Neural cell (in vitro differentiated cells): ENCODE data around the gene NREP. TPM values are rescaled to one million over a fixed set of nuclear protein-coding genes. Genes with fewer than 3 reads are reported as not detected.

Experiments
- H2AFZ ChIP-seq: fragments of 200-600, 300-800 bp; sonication (generic), shearing (Covaris generic); 2 replicates; pipeline ENCODE4 v1.6.0; 2014; ENCODE audit warnings: low read depth, mild to moderate bottlenecking, antibody characterized with exemption, low read length, moderate library complexity
- H3F3A ChIP-seq: fragments of 200-600 bp; shearing (Covaris generic); 2 replicates; pipeline ENCODE4 v1.6.1; 2016; ENCODE audit warnings: mild to moderate bottlenecking, moderate library complexity, mixed read lengths, antibody characterized with exemption, low read length; ENCODE audit not compliant: insufficient read depth, poor library complexity, severe bottlenecking
- H3K27ac ChIP-seq: fragments of 200-600, 300-800 bp; sonication (generic), shearing (Covaris generic); 2 replicates; pipeline ENCODE4 v1.5.1; 2014; ENCODE audit warnings: mild to moderate bottlenecking, low read length, moderate library complexity
- H3K27me3 ChIP-seq: fragments of 300-800, 200-600 bp; sonication (generic), shearing (Covaris generic); 2 replicates; pipeline ENCODE4 v1.6.0; 2014; ENCODE audit warnings: mild to moderate bottlenecking, low read depth, low read length, moderate library complexity; ENCODE audit not compliant: insufficient read depth
- H3K36me3 ChIP-seq: fragments of 300-800, 200-600 bp; sonication (generic), shearing (Covaris generic); 2 replicates; pipeline ENCODE4 v1.5.1; 2014; ENCODE audit warnings: mild to moderate bottlenecking, antibody characterized with exemption, low read length, moderate library complexity; ENCODE audit not compliant: insufficient read depth
- H3K4me2 ChIP-seq: fragments of 300-800, 200-600 bp; sonication (generic), shearing (Covaris generic); 2 replicates; pipeline ENCODE4 v1.6.0; 2014; ENCODE audit warnings: mild to moderate bottlenecking, low read length
- H3K4me3 ChIP-seq: fragments of 300-800, 200-600 bp; sonication (generic), shearing (Covaris generic); 2 replicates; pipeline ENCODE4 v1.5.1; 2014; ENCODE audit warnings: mild to moderate bottlenecking, low read length, moderate library complexity
- H3K79me2 ChIP-seq: fragments of 200-600 bp; shearing (Covaris generic); replicated peaks from 2 replicates; pipeline ENCODE4 v1.6.0; 2014; ENCODE audit warnings: mild to moderate bottlenecking, low read length, moderate library complexity; ENCODE audit not compliant: insufficient read depth
- H3K9ac ChIP-seq: fragments of 300-800, 200-600 bp; sonication (generic), shearing (Covaris generic); 2 replicates; pipeline ENCODE4 v1.6.1; 2016; ENCODE audit warnings: mild to moderate bottlenecking, low read length, mixed read lengths
- H3K9me2 ChIP-seq: fragments of 200-600 bp; shearing (Covaris generic); 2 replicates; pipeline ENCODE4 v1.6.1; 2016; ENCODE audit warnings: mild to moderate bottlenecking, low read length, mixed read lengths; ENCODE audit not compliant: insufficient read depth
- H3K9me3 ChIP-seq: fragments of 200-600, 300-800 bp; sonication (generic), shearing (Covaris generic); 2 replicates; pipeline ENCODE4 v1.6.1; 2016; ENCODE audit warnings: mild to moderate bottlenecking, mixed run types, low read length, moderate library complexity, mixed read lengths
- H4K20me1 ChIP-seq: fragments of 200-600 bp; shearing (Covaris generic); 2 replicates; pipeline ENCODE4 v1.6.1; 2016; ENCODE audit warnings: mild to moderate bottlenecking, mixed run types; ENCODE audit not compliant: insufficient read depth
- EP300 ChIP-seq: fragments of 450-650 bp; conservative IDR thresholded peaks from 2 replicates; pipeline ENCODE4 v1.6.1; 2014; ENCODE audit warnings: antibody characterized with exemption, mild to moderate bottlenecking, moderate library complexity; ENCODE audit not compliant: poor library complexity, severe bottlenecking
- EZH2 ChIP-seq: fragments of 200-600, 300-800 bp; shearing (Covaris generic), sonication (generic); IDR thresholded peaks from 2 replicates; pipeline ENCODE4 v1.6.1; 2014; ENCODE audit warnings: antibody characterized with exemption, low read length, borderline replicate concordance, mild to moderate bottlenecking; ENCODE audit not compliant: insufficient read depth, poor library complexity, severe bottlenecking
- MXI1 ChIP-seq: fragments of 450-650 bp; conservative IDR thresholded peaks from 2 replicates; pipeline ENCODE4 v1.6.1; 2014; ENCODE audit warnings: antibody characterized with exemption, mild to moderate bottlenecking; ENCODE audit not compliant: poor library complexity, severe bottlenecking
- POLR2AphosphoS5 ChIP-seq: IDR thresholded peaks from 2 replicates; pipeline ENCODE4 v1.6.1; 2012
- RAD21 ChIP-seq: fragments of 450-650 bp; conservative IDR thresholded peaks from 2 replicates; pipeline ENCODE4 v1.6.1; 2014; ENCODE audit warnings: antibody characterized with exemption, mild to moderate bottlenecking, moderate library complexity
- SMC3 ChIP-seq: fragments of 450-650 bp; conservative IDR thresholded peaks from 2 replicates; pipeline ENCODE4 v1.6.1; 2014; ENCODE audit warnings: antibody characterized with exemption, mild to moderate bottlenecking, moderate library complexity; ENCODE audit not compliant: poor library complexity
- TAF1 ChIP-seq: IDR thresholded peaks from 2 replicates; pipeline ENCODE4 v1.6.1; 2012; ENCODE audit warnings: low read depth
- polyA plus RNA-seq: library from polyadenylated mRNA; depleted of rRNA; stranded (reverse); fragments of >200 nt; gene quantifications from 2 replicates; pipeline ENCODE4 v1.2.3, GENCODE V29; 2014
- TF ChIP-seq, protein P1 (sequence below): fragments of 450-650 bp; IDR thresholded peaks from 2 replicates; pipeline ENCODE4 v1.5.1; 2014; ENCODE audit warnings: antibody characterized with exemption, mild to moderate bottlenecking, moderate library complexity; ENCODE audit not compliant: poor library complexity, severe bottlenecking
- TF ChIP-seq, protein P2 (sequence below): IDR thresholded peaks from 2 replicates; pipeline ENCODE4 v1.6.1; 2012; ENCODE audit warnings: borderline replicate concordance

The NREP gene
- polyA plus RNA-seq, 1 donor from 2014 or later = 3,807 TPM

DNA sequence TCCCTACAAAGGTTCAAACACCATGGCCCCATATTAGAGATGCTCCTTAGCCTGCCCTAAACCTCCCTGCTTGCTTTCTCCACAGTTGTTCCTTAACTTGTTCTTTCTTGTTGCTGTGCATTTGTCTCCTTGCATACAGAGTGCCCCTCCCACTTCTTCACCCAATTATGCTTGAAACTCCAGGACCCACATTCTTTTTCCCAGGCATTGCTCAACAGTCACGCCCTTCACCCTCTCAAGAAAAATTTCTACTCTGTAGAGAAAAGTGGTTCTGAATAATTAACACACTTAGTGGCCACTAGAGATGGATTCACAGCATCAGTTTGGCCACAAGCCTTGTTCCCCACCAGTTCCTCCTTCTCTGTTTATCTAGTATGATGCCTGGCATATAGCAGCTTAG is 57.7 kb downstream of the NREP start:
- Histone ChIP-seq H3K9ac (no peak overlapping the region), H3K4me3 (no peak overlapping the region), H4K20me1 (no peaks in the 10 kb centered on the region), H3K27ac (no peak overlapping the region), H3K79me2 (no peaks in the 10 kb centered on the region), H3K36me3 (no peaks in the 10 kb centered on the region), H3F3A (no peaks in the 10 kb centered on the region), H3K9me3 (no peaks in the 10 kb centered on the region), H3K9me2 (no peaks in the 10 kb centered on the region), H3K27me3 (no peaks in the 10 kb centered on the region), H2AFZ (no peak overlapping the region), H3K4me2 (no peak overlapping the region)
- TF ChIP-seq SMC3 (no peak), POLR2AphosphoS5 (no peak), EZH2 (no peak), RAD21 (no peak)
- TF ChIP-seq, protein P1, sequence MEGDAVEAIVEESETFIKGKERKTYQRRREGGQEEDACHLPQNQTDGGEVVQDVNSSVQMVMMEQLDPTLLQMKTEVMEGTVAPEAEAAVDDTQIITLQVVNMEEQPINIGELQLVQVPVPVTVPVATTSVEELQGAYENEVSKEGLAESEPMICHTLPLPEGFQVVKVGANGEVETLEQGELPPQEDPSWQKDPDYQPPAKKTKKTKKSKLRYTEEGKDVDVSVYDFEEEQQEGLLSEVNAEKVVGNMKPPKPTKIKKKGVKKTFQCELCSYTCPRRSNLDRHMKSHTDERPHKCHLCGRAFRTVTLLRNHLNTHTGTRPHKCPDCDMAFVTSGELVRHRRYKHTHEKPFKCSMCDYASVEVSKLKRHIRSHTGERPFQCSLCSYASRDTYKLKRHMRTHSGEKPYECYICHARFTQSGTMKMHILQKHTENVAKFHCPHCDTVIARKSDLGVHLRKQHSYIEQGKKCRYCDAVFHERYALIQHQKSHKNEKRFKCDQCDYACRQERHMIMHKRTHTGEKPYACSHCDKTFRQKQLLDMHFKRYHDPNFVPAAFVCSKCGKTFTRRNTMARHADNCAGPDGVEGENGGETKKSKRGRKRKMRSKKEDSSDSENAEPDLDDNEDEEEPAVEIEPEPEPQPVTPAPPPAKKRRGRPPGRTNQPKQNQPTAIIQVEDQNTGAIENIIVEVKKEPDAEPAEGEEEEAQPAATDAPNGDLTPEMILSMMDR = no peak

- Histone ChIP-seq H3F3A (no peaks in the 10 kb centered on the region), H3K27me3 (no peaks in the 10 kb centered on the region), H3K9me3 (no peaks in the 10 kb centered on the region), H2AFZ (no peak overlapping the region), H3K79me2 (no peaks in the 10 kb centered on the region), H3K4me2 (no peak overlapping the region), H3K36me3 (no peaks in the 10 kb centered on the region), H3K4me3 (no peak overlapping the region), H4K20me1 (no peaks in the 10 kb centered on the region), H3K27ac (no peak overlapping the region), H3K9me2 (no peaks in the 10 kb centered on the region), H3K9ac (no peak overlapping the region)
- TF ChIP-seq RAD21 (no peak), EZH2 (no peak), SMC3 (no peak), POLR2AphosphoS5 (no peak), MXI1 (no peak), EP300 (no peak), TAF1 (no peak)
- TF ChIP-seq, protein P2, sequence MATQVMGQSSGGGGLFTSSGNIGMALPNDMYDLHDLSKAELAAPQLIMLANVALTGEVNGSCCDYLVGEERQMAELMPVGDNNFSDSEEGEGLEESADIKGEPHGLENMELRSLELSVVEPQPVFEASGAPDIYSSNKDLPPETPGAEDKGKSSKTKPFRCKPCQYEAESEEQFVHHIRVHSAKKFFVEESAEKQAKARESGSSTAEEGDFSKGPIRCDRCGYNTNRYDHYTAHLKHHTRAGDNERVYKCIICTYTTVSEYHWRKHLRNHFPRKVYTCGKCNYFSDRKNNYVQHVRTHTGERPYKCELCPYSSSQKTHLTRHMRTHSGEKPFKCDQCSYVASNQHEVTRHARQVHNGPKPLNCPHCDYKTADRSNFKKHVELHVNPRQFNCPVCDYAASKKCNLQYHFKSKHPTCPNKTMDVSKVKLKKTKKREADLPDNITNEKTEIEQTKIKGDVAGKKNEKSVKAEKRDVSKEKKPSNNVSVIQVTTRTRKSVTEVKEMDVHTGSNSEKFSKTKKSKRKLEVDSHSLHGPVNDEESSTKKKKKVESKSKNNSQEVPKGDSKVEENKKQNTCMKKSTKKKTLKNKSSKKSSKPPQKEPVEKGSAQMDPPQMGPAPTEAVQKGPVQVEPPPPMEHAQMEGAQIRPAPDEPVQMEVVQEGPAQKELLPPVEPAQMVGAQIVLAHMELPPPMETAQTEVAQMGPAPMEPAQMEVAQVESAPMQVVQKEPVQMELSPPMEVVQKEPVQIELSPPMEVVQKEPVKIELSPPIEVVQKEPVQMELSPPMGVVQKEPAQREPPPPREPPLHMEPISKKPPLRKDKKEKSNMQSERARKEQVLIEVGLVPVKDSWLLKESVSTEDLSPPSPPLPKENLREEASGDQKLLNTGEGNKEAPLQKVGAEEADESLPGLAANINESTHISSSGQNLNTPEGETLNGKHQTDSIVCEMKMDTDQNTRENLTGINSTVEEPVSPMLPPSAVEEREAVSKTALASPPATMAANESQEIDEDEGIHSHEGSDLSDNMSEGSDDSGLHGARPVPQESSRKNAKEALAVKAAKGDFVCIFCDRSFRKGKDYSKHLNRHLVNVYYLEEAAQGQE = no peak
- TF ChIP-seq, protein P1 = no peak
These were observed 58.9 kb downstream of the NREP start for GRCh38 chr5:111697881-111698757.
